ENCODE measurements around the gene TMEM243.
"Not testable (repeated sequence)": the region's sequence is repeated elsewhere in the genome, so short reads cannot be mapped to it uniquely, and the experiment has no call there.

Gene TMEM243

DNA sequence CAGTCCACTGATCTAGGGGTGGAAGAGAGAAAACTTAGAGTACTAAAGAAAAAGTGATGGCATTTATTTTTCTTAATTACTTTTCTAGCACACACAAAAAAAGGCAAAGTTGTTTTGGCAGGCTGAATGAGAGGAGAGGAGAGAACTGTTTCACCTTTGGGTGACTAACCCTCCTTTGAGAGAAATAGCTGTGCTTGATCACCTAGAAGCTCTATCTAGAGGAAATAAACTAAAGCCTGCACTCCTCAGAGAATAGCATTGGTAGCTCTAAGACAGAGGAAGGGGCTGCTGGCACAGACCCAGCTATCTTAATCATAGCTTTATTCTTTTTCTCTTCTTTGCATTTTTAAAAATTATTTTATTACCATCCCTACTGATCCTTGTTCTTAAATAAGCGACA, 6.3 kb downstream of the TMEM243 start:
- FAIRE-seq (no peak), DNase-seq (ENCODE audit: insufficient read length, low spot score) (no peak)

DNA sequence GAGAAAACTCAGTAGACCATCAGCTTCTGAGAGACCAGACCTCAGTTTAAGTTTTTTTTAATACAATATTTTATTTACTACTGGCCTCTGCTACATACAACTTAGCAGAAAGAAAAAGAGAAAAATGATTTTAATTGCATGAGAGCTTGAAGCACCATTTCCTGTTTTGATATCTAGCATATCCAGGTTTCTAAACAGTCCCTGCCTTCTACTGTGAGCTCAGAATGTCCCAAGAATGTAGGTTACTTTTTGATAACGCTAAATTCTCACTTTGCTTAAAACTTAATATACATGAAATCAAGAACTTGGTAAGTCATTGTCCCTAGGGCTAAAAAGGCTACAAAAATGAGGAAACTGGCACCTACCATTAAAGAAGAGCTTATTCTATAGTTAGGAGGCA, 7.0 kb downstream of the TMEM243 start:
- DNase-seq (ENCODE audit: insufficient read length, low spot score) = no peak
- no peak for FAIRE-seq

GRCh38 chr7:87210506-87210905, 9.0 kb downstream of the TMEM243 start:
- DNase-seq (ENCODE audit: insufficient read length, low spot score) = no peak

GRCh38 chr7:87209295-87209924, 10.1 kb downstream of the TMEM243 start:
- DNase-seq (ENCODE audit: insufficient read length, low spot score) = no peak
- no peak for FAIRE-seq

More at GRCh38 chr7:87210506-87210905, 9.0 kb downstream of the TMEM243 start:
- no peak for FAIRE-seq

DNA sequence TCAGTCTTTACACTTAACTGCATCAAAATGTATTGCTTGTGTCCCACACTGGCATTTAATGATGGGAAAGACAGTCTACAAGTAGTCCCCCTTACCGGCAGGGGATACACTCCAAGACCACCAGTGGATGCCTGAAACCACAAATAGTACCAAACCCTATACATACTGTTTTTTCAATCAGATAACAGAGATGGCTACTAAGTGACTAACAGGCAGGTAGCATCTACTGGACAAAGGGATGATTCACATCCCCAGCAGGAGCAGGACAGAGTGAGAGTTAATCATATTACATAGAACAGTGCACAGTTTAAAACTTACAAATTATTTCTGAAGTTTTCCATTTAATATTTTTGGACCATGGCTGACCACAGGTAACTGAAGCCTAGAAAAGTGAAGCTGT, 13.2 kb downstream of the TMEM243 start:
- FAIRE-seq (no peak), DNase-seq (ENCODE audit: insufficient read length, low spot score) (no peak)

DNA sequence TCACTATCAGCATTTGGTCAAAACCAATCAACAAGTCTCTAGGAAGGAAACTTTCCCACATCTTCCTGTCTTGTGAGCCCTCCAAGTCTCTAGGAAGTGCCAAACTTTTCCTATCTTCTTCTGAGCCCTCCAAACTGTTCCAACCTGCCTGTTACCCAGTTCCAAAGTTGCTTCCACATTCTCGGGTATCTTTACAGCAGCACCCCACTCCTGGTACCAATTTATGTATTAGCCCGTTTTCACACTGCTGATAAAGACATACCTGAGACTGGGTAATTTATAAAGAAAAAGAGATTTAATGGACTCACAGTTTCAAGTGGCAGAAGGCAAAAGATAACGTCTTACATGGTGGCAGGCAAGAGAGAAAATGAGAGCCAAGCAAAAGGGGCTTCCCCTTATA, 13.8 kb downstream of the TMEM243 start:
- FAIRE-seq; DNase-seq (ENCODE audit: insufficient read length, low spot score): not testable (repeated sequence)

GRCh38 chr7:87204933-87205332, 14.6 kb downstream of the TMEM243 start:
- no peak for FAIRE-seq
- DNase-seq (ENCODE audit: insufficient read length, low spot score) = no peak

DNA sequence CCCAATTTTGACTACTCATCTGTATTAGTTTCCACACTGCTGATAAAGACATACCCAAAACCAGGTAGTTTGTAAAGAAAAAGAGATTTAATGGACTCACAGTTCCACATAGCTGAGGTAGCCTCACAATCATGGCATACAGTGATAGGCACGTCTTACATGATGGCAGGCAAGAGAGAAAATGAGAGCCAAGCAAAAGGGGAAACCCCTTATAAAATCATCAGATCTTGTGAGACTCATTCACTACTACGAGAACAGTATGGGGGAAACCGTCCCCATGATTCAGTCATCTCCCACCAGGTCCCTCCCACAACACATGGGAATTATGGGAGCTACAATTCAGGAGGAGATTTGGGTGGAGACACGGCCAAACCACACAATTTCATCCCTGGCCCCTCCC, 15.6 kb downstream of the TMEM243 start:
- not testable (repeated sequence) for DNase-seq (ENCODE audit: insufficient read length, low spot score); FAIRE-seq

- DNase-seq (ENCODE audit: insufficient read length, low spot score) (no peak), FAIRE-seq (no peak)
Measured at GRCh38 chr7:87202705-87203104, 16.8 kb downstream of the TMEM243 start.

DNA sequence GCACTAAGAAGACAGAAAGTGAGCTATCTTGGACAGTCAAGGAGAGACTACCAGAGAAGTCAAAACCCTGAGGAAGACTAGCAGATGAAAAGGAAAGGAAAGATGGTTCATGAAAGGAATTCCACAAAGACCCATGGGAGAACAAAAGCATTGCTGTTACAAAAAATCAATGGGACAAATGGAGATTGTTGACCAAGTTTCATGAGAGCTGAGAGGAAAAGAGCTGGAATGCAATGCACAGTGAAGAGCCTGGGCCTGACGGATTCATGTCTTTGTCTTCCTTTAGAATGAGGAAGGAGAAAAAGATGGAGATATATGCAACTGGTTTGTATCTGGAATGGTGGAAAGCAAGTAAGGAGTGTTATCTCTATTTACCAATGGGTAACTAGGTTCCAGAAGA, 17.3 kb downstream of the TMEM243 start:
- DNase-seq (ENCODE audit: insufficient read length, low spot score) (no peak), FAIRE-seq (peak; percentile 47)

GRCh38 chr7:87199700-87200450, 19.7 kb downstream of the TMEM243 start:
- peak; percentile 71 for FAIRE-seq
- DNase-seq (ENCODE audit: insufficient read length, low spot score) = no peak

- no peak for DNase-seq (ENCODE audit: insufficient read length, low spot score)
- no peak for FAIRE-seq
Measured at GRCh38 chr7:87199241-87199640, 20.3 kb downstream of the TMEM243 start.

- no peak for DNase-seq (ENCODE audit: insufficient read length, low spot score)
- no peak for FAIRE-seq
Measured at GRCh38 chr7:87193912-87194311, 25.6 kb downstream of the TMEM243 start.

DNA sequence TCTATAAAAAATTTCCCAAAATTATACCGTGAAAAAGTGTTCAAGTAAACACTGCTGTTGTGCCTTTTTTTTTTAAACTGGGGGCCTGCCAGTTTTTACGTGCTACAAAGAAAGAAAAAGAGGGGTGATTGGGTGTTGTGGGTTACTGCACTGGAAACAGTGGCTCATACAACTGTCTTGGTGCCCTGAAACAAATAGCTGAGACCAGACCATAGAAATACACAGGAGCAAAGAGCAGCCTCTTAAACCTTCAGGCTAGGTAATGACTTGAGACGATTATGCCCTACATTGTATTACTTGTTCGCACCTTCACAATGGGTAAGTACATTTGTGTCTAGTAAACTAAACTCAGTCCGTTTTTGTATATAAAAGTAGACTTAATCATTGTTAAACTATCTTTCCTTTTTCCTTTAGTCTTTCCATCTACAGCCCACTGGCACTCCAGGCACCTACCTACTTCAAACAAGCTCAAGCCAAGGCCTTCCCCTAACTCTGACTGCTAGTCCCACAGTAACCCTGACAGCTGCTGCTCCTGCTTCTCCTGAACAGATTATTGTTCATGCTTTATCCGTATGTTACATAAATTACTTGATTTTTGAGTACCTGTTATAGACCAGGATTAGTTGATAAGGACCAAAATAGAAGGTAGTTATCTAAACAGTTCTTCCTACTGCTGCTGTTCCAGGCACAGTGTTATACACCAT, 26.6 kb downstream of the TMEM243 start:
- FAIRE-seq = peak; percentile 8

GRCh38 chr7:87190783-87191182, 28.7 kb downstream of the TMEM243 start:
- no peak for FAIRE-seq
- no peak for DNase-seq (ENCODE audit: insufficient read length, low spot score)

More for the DNA sequence above, 26.6 kb downstream of the TMEM243 start:
- no peak for DNase-seq (ENCODE audit: insufficient read length, low spot score)

GRCh38 chr7:87188930-87189329, 30.6 kb downstream of the TMEM243 start:
- FAIRE-seq = no peak
- no peak for DNase-seq (ENCODE audit: insufficient read length, low spot score)

DNA sequence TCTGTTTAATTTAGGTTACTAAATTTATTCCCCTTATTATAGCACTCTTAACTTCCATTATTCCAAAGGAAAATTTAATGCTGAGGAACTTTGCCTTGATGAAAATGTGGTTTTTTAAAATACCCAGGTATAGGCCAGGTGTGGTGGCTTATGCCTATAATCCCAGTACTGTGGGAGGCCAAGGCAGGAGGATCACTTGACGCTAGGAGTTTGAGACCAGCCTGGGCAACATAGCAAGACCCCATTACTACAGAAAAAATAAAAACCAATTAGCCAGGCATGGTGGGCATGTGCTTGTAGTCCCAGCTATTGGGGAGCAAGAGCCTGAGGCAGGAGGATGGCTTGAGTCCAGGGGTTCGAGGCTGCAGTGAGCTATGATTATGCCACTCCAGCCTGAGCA, 32.4 kb downstream of the TMEM243 start:
- no peak for FAIRE-seq
- no peak for DNase-seq (ENCODE audit: insufficient read length, low spot score)

- DNase-seq (ENCODE audit: insufficient read length, low spot score) = no peak
- FAIRE-seq = no peak
Measured at GRCh38 chr7:87179180-87179579, 40.4 kb downstream of the TMEM243 start.

- no peak for DNase-seq (ENCODE audit: insufficient read length, low spot score)
Measured at GRCh38 chr7:87178320-87178719, 41.2 kb downstream of the TMEM243 start.

DNA sequence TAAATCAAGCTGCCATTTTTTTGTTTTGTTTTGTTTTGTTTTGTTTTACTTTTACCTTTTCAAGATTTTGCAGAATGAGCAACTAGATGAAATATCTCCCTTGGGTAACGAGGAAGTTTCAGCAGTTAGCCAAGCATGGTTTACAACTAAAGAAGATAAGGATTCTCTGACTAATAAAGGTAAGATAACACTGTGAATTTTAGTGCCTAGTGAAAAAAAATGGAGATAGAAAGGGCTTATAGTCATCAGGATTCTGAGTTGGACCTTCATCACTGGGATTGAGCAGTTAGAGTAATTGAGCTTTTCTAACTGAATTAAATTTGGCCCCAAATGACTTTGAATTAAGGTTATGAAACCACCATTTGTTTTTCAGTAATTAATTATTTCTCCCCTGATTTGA, 46.1 kb downstream of the TMEM243 start:
- FAIRE-seq (no peak), DNase-seq (ENCODE audit: insufficient read length, low spot score) (no peak)

More at GRCh38 chr7:87178320-87178719, 41.2 kb downstream of the TMEM243 start:
- FAIRE-seq = peak; percentile 40

DNA sequence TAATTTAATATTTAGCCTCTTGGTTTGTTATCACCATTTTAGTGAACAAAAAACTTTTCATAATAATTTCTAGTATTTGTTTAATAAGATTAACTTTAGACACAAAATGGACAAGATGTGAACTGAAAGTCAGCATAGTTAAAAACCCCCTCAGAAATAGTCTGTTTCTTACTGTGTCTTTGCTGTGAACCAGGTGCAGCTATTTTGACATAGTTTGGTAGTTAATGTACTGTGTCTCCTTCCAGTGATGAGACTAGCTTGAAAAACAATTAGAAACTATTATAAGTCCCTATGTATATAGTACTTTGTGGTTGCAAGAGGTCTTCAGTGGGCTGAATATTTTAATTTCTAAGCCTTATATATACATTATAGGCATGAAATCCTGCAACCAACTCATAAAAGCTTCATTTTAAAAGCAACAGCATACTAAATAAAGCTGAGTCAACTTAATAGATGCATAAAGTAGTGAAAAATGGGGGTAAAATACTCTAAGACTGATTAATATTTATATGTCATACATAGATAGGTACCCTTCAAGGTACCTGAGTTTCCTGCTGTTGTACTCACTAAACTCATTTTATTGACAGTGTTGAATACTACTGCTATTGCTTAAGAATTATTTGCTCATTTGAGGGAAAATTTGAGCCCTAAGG, 48.1 kb downstream of the TMEM243 start:
- no peak for FAIRE-seq
- no peak for DNase-seq (ENCODE audit: insufficient read length, low spot score)
